Ovary (tissue), 9 donors: ENCODE results near the gene ZDHHC17. TPM values are rescaled to one million over a fixed set of nuclear protein-coding genes. Genes with fewer than 3 reads are reported as not detected.
"Not testable (repeated sequence)": the region's sequence is repeated elsewhere in the genome, so short reads cannot be mapped to it uniquely, and the experiment has no call there.

Experiments
- DNase-seq, 5 donors: peaks; one replicate each; pipeline ENCODE4 v3.0.0-alpha.2; 2019 to 2020
- H3K27ac ChIP-seq, 2 donors: fragments of 200-600 bp; one replicate each; pipeline versions ENCODE4 v1.5.1 to v1.8.0; 2019 to 2022
- H3K27me3 ChIP-seq: fragments of 200-600 bp; one replicate; pipeline ENCODE4 v1.8.0; 2022
- H3K36me3 ChIP-seq: fragments of 200-600 bp; sonication (generic); one replicate; pipeline ENCODE4 v1.5.1; 2019
- H3K4me1 ChIP-seq: one replicate; pipeline ENCODE4 v1.8.1; 2013; ENCODE audit warnings: mild to moderate bottlenecking, moderate library complexity; ENCODE audit not compliant: insufficient read depth
- H3K4me3 ChIP-seq: fragments of 200-600 bp; sonication (generic); one replicate; pipeline ENCODE4 v1.5.1; 2017
- H3K9me3 ChIP-seq, 2 donors: fragments of 200-600 bp in 1 of 2; sonication (generic) in 1 of 2; one replicate each; pipeline versions ENCODE4 v1.5.1 to v1.8.1; 2013 to 2019; ENCODE audit warnings: mild to moderate bottlenecking in 1 of 2, moderate library complexity in 1 of 2
- CTCF ChIP-seq, 3 donors: fragments of 450-650 bp in 2 of 3; fragments of 200-600 bp in 1 of 3; IDR thresholded peaks; one replicate each; pipeline versions ENCODE4 v1.5.1 to v1.8.0; 2016 to 2022; ENCODE audit warnings: antibody characterized with exemption in 3 of 3, mild to moderate bottlenecking in 1 of 3
- EP300 ChIP-seq: sonication (generic); formaldehyde crosslinking; IDR thresholded peaks from one replicate; pipeline ENCODE4 v1.6.1; 2017; ENCODE audit warnings: antibody characterized with exemption
- POLR2A ChIP-seq: fragments of 450-650 bp; IDR thresholded peaks from one replicate; pipeline ENCODE4 v1.6.1; 2017; ENCODE audit warnings: antibody characterized with exemption, mild to moderate bottlenecking, moderate library complexity
- WGBS, 3 donors: extraction: QIAGEN DNeasy Blood & Tissue Kit in 1 of 3; methylation state at CpG; one replicate each; pipeline versions ENCODE4 v1.1.5 to v1.1.7; 2013 to 2017; 5-methylcytosine and 5-hydroxymethylcytosine counted together
- intact Hi-C, 4 donors: fragments of 100-400 bp; cut with DNase I; formaldehyde crosslinking; loops; one replicate each; pipeline versions ENCODE4 v1.11.0 to v1.15.1; 2022 to 2023
- polyA plus RNA-seq, 2 donors: library from polyadenylated mRNA; stranded (reverse); fragments of 200-250 nt in 1 of 2; fragments of 350-450 nt in 1 of 2; fragmentation: Illumina TruSeq in 1 of 2; extraction: RNeasy Lipid Tissue Mini Kit (QIAGEN cat#74804) in 1 of 2; gene quantifications; one replicate each; pipeline ENCODE4 v1.2.3, GENCODE V29; 2013 to 2014
- total RNA-seq, 7 donors: library from RNA; depleted of rRNA in 2 of 7; stranded (reverse); fragments of >200 nt in 2 of 7; fragmentation: NEBNext Ultra II Directional in 3 of 7; extraction: Animal tissue kit (Norgen Biotek cat#: 25700) in 3 of 7; gene quantifications; one replicate each; pipeline versions ENCODE4 v1.1.0 to v1.2.4, GENCODE V29; 2016 to 2023
- donor health status: DM: no; HTN: no; CAD: no; lungs with moderate emphysema.
- donor health status: DM: no; HTN: no; CAD: no.
- donor health status: Bipolar disorder and iron deficiency.
- donor health status: DM: yes; HTN: yes; CAD: no.
- donor health status: DM: no; HTN: no; CAD: no.
- donor health status: DM: yes; HTN: yes; CAD: no.

ZDHHC17 gene
- total and polyA plus RNA-seq, 9 donors = 19.3 to 76.7 (median 37.6) TPM

GRCh38 chr12:76726626-76727025 is 37.3 kb upstream of the ZDHHC17 start:
- no peaks in the 10 kb centered on the region for H3K9me3 ChIP-seq

GRCh38 chr12:76732188-76732587 is 31.7 kb upstream of the ZDHHC17 start:
- 76 to 96% (median 81%) methylated on average over 3 of the region's 3 CpGs for WGBS, 3 donors
- H3K4me3 ChIP-seq, intact Hi-C loops, H3K4me1 ChIP-seq, DNase-seq, H3K27me3 ChIP-seq, H3K27ac ChIP-seq, H3K36me3 ChIP-seq, H3K9me3 ChIP-seq: not testable (repeated sequence)

More at GRCh38 chr12:76726626-76727025, 37.3 kb upstream of the ZDHHC17 start:
- H3K4me3 ChIP-seq = no peak overlapping the region
- no peaks in the 10 kb centered on the region for H3K36me3 ChIP-seq
- H3K27me3 ChIP-seq = no peaks in the 10 kb centered on the region
- H3K4me1 ChIP-seq = no peaks in the 10 kb centered on the region
- TF ChIP-seq CTCF (IDR thresholded peaks at IDR 0.05) = no peak
- TF ChIP-seq EP300 = no peak
- no peak for TF ChIP-seq POLR2A
- intact Hi-C loops = no loop called here
- no peak overlapping the region for H3K27ac ChIP-seq
- no peak for DNase-seq

- H3K27ac ChIP-seq, H3K27me3 ChIP-seq, intact Hi-C loops, DNase-seq, H3K36me3 ChIP-seq, H3K4me1 ChIP-seq, H3K9me3 ChIP-seq, H3K4me3 ChIP-seq: not testable (repeated sequence)
- WGBS, 3 donors = 92 to 93% (median 92%) methylated on average over 2 of the region's 2 CpGs
Observed at GRCh38 chr12:76737689-76738088, 26.2 kb upstream of the ZDHHC17 start.

- DNase-seq = no peak
- intact Hi-C loops = no loop called here
- Histone ChIP-seq H3K4me1 (no peaks in the 10 kb centered on the region), H3K9me3 (no peaks in the 10 kb centered on the region), H3K4me3 (no peak overlapping the region), H3K27me3 (no peaks in the 10 kb centered on the region), H3K36me3 (no peaks in the 10 kb centered on the region), H3K27ac (no peak overlapping the region)
- no peak for TF ChIP-seq CTCF (IDR thresholded peaks at IDR 0.05)
- TF ChIP-seq POLR2A = no peak
- no peak for TF ChIP-seq EP300
- WGBS, 3 donors = 82 to 89% (median 88%) methylated on average over 10 of the region's 10 CpGs
Observed at GRCh38 chr12:76738824-76739579, 24.9 kb upstream of the ZDHHC17 start.

- Histone ChIP-seq H3K36me3 (no peaks in the 10 kb centered on the region), H3K27me3 (no peaks in the 10 kb centered on the region), H3K9me3 (no peaks in the 10 kb centered on the region), H3K4me3 (no peak overlapping the region), H3K4me1 (no peaks in the 10 kb centered on the region), H3K27ac (no peak overlapping the region)
- no peak for TF ChIP-seq EP300
- no peak for TF ChIP-seq CTCF (IDR thresholded peaks at IDR 0.05)
- no peak for TF ChIP-seq POLR2A
- WGBS, 3 donors = 47 to 72% (median 59%) methylated on average over 4 of the region's 4 CpGs
- DNase-seq = no peak
- intact Hi-C loops = no loop called here
Observed at GRCh38 chr12:76739896-76740295, 24.0 kb upstream of the ZDHHC17 start.
